Activated CD4-positive, alpha-beta T cell treated with anti-CD3 and anti-CD28 coated beads for 48 hours (primary cell): Measurements from ENCODE around the gene FGF11.
A peak's percentile ranks its signal among the peaks of the same experiment; 100 is the strongest.
"Not testable (repeated sequence)": the region's sequence is repeated elsewhere in the genome, so short reads cannot be mapped to it uniquely, and the experiment has no call there.

Experiments used
- DNase-seq: peaks from one replicate; pipeline ENCODE4 v3.0.0-alpha.2; 2020

The FGF11 gene

DNA sequence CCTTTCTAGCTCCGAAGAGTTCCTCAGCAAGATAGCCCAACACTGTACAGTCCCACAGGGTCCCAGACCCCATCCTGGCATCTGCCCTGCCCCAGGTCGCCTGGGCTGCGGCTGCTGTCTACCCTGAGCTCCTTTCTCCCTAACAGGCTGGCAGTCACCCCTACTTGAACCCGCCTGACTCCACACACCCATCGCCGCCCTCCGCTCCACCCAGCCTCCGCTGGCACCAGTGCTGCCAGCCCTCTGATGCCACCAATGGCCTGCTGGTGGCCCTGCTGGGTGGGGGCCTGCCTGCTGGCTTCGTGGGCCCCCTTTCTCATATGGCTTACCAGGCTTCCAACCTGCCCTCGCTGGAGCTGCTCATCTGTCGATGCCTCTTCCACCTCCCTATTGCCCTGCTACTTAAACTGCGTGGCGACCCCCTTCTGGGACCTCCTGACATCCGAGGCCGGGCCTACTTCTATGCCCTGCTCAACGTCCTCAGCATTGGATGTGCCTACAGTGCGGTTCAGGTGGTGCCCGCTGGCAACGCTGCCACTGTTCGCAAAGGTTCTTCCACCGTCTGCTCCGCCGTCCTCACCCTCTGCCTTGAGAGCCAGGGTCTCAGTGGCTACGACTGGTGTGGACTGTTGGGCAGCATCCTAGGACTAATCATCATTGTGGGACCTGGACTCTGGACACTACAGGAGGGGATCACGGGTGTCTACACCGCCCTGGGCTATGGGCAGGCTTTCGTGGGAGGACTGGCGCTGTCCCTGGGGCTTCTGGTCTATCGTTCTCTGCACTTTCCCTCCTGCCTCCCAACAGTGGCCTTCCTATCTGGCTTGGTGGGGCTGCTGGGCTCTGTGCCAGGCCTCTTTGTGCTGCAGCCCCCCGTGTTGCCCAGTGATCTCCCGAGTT, 42.8 kb downstream of the FGF11 start:
- DNase-seq: not testable (repeated sequence)

DNA sequence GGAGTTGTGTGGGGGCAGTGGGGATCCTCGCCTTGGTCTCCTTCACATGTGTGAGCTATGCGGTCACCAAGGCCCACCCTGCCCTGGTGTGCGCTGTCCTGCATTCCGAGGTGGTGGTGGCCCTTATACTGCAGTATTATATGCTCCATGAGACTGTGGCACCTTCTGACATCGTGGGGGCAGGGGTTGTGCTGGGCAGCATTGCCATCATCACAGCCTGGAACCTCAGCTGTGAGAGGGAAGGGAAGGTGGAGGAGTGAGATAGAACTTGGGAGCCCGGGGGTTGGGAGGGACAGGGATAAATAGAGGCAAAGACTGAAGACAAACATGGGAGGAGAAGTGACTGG, 43.4 kb downstream of the FGF11 start:
- not testable (repeated sequence) for DNase-seq

DNA sequence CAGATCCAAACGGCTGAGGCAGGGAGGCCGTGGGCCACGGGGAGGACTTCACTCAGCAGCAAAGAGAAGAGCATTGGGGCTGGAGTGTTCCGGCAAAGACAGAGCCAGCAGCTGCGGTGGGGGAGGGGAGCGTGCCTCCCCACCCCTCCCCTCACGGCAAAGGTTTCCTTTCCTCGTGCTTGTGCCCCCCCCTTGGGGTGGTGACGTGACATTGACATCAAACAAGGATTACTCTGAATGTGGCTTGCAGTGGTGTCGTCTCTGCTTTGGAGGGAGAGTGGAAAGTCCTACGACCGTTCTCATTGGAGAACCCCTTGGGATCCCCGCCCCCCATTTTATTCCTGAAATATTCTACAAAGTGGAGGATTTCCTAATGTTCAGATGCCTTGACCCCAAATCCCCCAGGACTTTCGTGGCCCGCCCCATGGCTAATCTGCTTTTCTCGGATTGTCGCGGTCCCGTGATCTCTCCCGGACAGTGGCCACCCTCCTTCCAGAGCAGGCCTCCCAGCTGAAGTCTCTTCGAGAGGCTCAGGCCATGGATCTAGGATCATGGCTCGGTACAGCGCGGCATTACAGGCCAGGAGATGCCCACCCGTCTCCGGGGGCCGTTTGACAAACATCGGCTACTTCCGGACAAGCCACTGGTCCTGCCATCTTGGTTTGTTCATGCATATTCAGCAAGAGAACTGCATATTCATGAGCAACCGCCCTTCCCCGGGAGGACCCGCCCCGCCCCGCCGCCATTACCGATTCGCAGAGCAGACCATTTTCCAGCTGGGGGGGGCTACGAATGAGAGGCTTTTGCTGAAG, 44.1 kb downstream of the FGF11 start:
- DNase-seq: peak; percentile 93

DNA sequence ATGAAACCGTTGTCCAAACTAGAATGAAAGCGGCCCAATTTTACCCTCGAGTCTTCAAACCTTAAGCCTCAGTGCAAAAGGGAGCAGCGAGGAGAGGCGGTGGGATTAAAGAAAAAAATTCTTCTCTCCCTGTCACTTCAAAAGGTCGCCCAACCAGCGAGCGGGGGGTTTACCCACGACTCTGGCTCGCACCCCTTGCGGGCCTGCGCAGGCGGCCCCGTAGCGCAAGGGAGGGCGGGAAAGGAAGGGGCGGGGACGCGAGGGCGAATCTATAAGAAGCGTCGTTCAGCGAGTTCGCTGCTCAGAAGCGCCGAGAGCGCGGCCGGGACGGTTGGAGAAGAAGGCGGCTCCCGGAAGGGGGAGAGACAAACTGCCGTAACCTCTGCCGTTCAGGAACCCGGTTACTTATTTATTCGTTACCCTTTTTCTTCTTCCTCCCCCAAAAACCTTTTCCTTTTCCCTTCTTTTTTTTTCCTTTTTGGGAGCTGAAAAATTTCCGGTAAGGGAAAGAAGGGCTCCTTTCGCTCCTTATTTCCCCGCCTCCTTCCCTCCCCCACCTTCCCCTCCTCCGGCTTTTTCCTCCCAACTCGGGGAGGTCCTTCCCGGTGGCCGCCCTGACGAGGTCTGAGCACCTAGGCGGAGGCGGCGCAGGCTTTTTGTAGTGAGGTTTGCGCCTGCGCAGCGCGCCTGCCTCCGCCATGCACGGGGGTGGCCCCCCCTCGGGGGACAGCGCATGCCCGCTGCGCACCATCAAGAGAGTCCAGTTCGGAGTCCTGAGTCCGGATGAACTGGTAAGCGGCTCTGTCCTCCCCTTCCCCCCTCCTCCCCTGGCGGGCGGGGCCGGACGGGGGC, 45.0 kb downstream of the FGF11 start, which contains the start of gene POLR2A:
TSS of gene POLR2A (plus strand) at position 300 of the 852 bp plus-strand sequence.
- DNase-seq: peak; percentile 97

DNA sequence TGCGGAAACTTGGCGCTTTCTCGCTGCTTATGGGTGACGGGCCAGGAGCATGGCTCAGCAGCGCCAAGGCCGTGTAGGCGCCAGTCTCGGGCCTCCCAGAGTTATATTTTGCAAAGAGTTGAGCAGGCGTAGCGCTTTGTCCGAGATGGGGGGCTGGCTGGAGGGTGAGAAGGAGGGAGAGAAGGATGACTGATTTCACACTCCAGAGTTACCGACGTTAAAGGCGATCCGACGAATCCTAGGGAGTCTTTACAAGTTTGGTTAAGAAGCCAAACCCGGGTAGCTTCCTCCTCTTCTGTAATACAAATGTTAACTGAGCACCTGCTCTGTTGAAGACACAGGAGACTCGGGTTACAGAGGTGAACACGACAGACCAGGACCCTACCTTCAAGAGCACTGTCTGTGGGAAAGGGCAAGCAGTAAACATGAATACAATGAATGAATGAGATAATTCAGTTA, 45.6 kb downstream of the FGF11 start:
- no peak for DNase-seq

DNA sequence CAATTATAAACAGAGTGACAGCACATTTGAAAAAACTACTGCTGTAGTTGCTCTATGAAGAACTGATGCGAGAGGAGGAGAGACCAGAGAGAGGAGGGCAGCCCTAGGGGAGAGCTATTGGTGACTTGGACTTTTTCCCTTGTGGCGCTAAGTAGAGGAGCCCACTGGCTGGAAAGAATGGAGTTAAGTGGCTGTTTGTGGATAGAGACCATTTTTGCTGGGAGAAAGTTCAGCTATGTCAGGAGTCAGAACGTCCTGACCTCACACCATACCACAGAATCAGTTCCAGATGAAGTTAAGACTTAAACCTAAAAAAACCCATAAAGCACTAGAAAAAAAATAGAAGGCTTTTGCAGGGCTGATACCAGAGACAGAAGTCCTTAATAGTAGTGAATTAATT, 46.9 kb downstream of the FGF11 start:
- DNase-seq: no peak

DNA sequence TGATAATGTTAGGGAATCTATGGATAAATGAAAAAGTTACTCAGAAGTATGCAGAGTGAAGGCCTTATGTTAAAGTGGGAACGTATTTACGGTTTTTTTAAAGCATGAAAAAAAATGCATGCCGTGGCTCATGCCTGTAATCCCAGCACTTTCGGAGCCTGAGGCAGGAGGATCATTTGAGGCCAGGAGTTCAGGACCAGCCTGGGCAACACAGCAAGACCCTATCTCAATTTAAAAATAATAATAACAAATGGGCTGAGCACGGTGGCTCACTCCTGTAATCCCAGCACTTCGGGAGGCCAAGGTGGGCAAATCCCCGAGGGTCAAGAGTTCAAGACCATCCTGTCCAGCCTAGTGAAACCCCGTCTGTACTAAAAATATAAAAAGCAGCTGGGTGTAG, 50.8 kb downstream of the FGF11 start:
- DNase-seq: no peak

DNA sequence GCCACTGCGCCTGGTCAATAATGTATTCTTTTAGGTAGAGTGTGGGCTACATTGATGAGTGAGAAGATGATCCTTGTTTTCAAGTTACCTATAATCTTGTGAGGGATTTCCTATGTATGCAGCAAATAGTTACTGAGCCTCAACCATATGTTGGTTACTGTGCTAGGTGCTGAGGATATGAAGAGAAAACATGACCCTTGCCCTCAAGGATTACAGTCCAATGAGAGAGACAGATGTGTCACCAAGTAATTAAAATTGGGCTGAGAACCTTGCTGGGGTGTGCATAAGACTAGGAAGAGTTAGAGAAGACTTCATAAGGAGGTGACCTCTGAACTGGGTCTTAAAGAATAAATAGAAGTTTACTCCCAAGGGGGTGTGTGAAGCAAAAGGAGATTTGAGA, 52.3 kb downstream of the FGF11 start:
- DNase-seq: no peak

DNA sequence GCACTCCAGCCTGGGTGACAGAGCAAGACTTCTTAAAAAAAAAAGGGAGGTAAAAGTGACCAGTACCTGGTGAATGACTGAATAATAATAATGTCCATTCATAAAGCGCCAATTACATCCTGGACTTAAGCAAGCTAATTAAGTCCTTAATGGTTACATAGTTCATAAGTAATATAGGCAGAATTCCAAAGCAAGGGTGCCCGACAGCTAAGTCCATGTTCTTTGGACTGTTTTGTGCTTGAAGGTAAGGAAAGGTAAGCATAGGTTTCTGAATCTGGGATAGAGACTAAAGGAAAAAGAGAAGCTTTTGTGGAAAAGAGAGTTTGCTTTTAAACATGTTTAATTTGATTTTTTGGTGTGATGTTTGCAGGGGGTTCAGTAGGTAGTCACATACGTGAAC, 54.6 kb downstream of the FGF11 start:
- no peak for DNase-seq
